IMR-90 (cell line): ENCODE measurements around the gene GCC1.

Experiments
- BHLHE40 ChIP-seq: fragments of 150-350 bp; IDR thresholded peaks from 2 replicates; pipeline ENCODE4 v1.6.1; 2016; ENCODE audit warnings: mild to moderate bottlenecking, low read depth, low read length
- CEBPB ChIP-seq: IDR thresholded peaks from 2 replicates; pipeline ENCODE4 v1.6.1; 2012; ENCODE audit warnings: low read depth, low read length, improper control_type of control experiment
- CTCF ChIP-seq: conservative IDR thresholded peaks from 2 replicates; pipeline ENCODE4 v1.5.1; 2012; ENCODE audit warnings: mild to moderate bottlenecking, low read depth, low read length, improper control_type of control experiment
- ELK1 ChIP-seq: fragments of 150-350 bp; IDR thresholded peaks from 2 replicates; pipeline ENCODE4 v1.6.1; 2016; ENCODE audit warnings: low read depth, mild to moderate bottlenecking, low read length, moderate library complexity, borderline replicate concordance
- FOS ChIP-seq: fragments of 150-350 bp; IDR thresholded peaks from 2 replicates; pipeline ENCODE4 v1.6.1; 2016; ENCODE audit warnings: low read depth, low read length
- MAFK ChIP-seq: IDR thresholded peaks from 2 replicates; pipeline ENCODE4 v1.6.1; 2012; ENCODE audit warnings: low read depth, low read length, improper control_type of control experiment
- MXI1 ChIP-seq: IDR thresholded peaks from 2 replicates; pipeline ENCODE4 v1.6.1; 2012; ENCODE audit warnings: low read depth, mild to moderate bottlenecking, low read length, moderate library complexity, borderline replicate concordance
- POLR2A ChIP-seq: IDR thresholded peaks from 2 replicates; pipeline ENCODE4 v1.6.1; 2012; ENCODE audit warnings: mild to moderate bottlenecking, low read depth, low read length
- RAD21 ChIP-seq: IDR thresholded peaks from 2 replicates; pipeline ENCODE4 v1.6.1; 2012; ENCODE audit warnings: low read length, improper control_type of control experiment
- RFX5 ChIP-seq: IDR thresholded peaks from 2 replicates; pipeline ENCODE4 v1.8.0; 2012; ENCODE audit warnings: low read depth, mild to moderate bottlenecking, low read length, moderate library complexity
- SMC3 ChIP-seq: fragments of 150-350 bp; IDR thresholded peaks from 2 replicates; pipeline ENCODE4 v1.6.1; 2016; ENCODE audit warnings: low read depth, mild to moderate bottlenecking, antibody characterized with exemption, low read length, moderate library complexity
- USF2 ChIP-seq: fragments of 150-350 bp; IDR thresholded peaks from 2 replicates; pipeline ENCODE4 v1.6.1; 2017; ENCODE audit warnings: mild to moderate bottlenecking, antibody characterized with exemption, low read length, low read depth

- TF ChIP-seq SMC3, result no peak
- no peak for TF ChIP-seq CTCF
- TF ChIP-seq POLR2A, result no peak
- no peak for TF ChIP-seq RFX5
- no peak for TF ChIP-seq ELK1
- no peak for TF ChIP-seq FOS
- no peak for TF ChIP-seq MAFK
- no peak for TF ChIP-seq MXI1
- no peak for TF ChIP-seq USF2
- no peak for TF ChIP-seq BHLHE40
- TF ChIP-seq CEBPB, result no peak
- TF ChIP-seq RAD21, result no peak
Measured at GRCh38 chr7:127620406-127621233, 35.2 kb upstream of the GCC1 start.
